T-helper 17 cell (primary cell): ENCODE measurements around the gene GSTM5. TPM values are rescaled to one million over a fixed set of nuclear protein-coding genes. Genes with fewer than 3 reads are reported as not detected.
"Not testable (repeated sequence)": the region's sequence is repeated elsewhere in the genome, so short reads cannot be mapped to it uniquely, and the experiment has no call there.

Experiments used
- ATAC-seq: fragments of 150-1000 bp; cut with Tn5 transposase; 2 replicates; pipeline ENCODE4 v1.10.0; 2021; ENCODE audit warnings: mild to moderate bottlenecking, moderate library complexity
- DNase-seq, 3 donors: peaks; one replicate each; pipeline versions ENCODE4 v3.0.0 to v3.0.0-alpha.2; 2020 to 2021
- H3K9me3 ChIP-seq: one replicate; pipeline ENCODE4 v1.7.0; 2013; ENCODE audit warnings: low read length, mild to moderate bottlenecking; ENCODE audit not compliant: control insufficient read depth, poor library complexity, severe bottlenecking
- H3K27ac Mint-ChIP-seq: one replicate; pipeline ENCODE4 v1.8.0; 2022; ENCODE audit warnings: mild to moderate bottlenecking, moderate library complexity, mixed read lengths
- H3K27me3 Mint-ChIP-seq: one replicate; pipeline ENCODE4 v1.8.0; 2022; ENCODE audit warnings: mixed read lengths
- H3K36me3 Mint-ChIP-seq: one replicate; pipeline ENCODE4 v1.8.0; 2022; ENCODE audit warnings: low read depth, mixed read lengths
- H3K4me1 Mint-ChIP-seq: one replicate; pipeline ENCODE4 v1.8.0; 2022; ENCODE audit warnings: mild to moderate bottlenecking, mixed read lengths
- H3K4me3 Mint-ChIP-seq: one replicate; pipeline ENCODE4 v1.8.0; 2022; ENCODE audit warnings: mild to moderate bottlenecking, moderate library complexity, mixed read lengths
- total RNA-seq, 4 donors: library from RNA in 2 of 4; stranded (reverse) in 2 of 4; gene quantifications; one replicate each; pipeline ENCODE4 v1.2.3 and lab custom pipeline; 2022 to 2026

The GSTM5 gene
- total RNA-seq, 2 donors from 2014 or later, result 0.60 TPM; not detected in 1

GRCh38 chr1:109750920-109751319 lies 38.9 kb downstream of the GSTM5 start:
- no peak overlapping the region for H3K4me3 Mint-ChIP-seq
- peaks cover 61% of the 10 kb centered on the region for H3K27me3 Mint-ChIP-seq
- peaks cover 7% of the 10 kb centered on the region for H3K36me3 Mint-ChIP-seq
- no peaks in the 10 kb centered on the region for H3K9me3 ChIP-seq
- ATAC-seq, result no peak
- no peak for DNase-seq
- H3K27ac Mint-ChIP-seq, result no peak overlapping the region
- no peaks in the 10 kb centered on the region for H3K4me1 Mint-ChIP-seq

- ATAC-seq, result no peak
- Mint-ChIP-seq H3K36me3 (peaks cover 7% of the 10 kb centered on the region), H3K4me3 (no peak overlapping the region), H3K27ac (no peak overlapping the region), H3K27me3 (peaks cover 58% of the 10 kb centered on the region), H3K4me1 (no peaks in the 10 kb centered on the region)
- no peak for DNase-seq
- no peaks in the 10 kb centered on the region for H3K9me3 ChIP-seq
Measured at GRCh38 chr1:109751531-109752260, 39.6 kb downstream of the GSTM5 start.

- no peak overlapping the region for H3K27ac Mint-ChIP-seq
- no peak for ATAC-seq
- H3K4me1 Mint-ChIP-seq, result peaks cover 2% of the 10 kb centered on the region
- H3K4me3 Mint-ChIP-seq, result no peak overlapping the region
- H3K36me3 Mint-ChIP-seq, result peaks cover 7% of the 10 kb centered on the region
- no peak for DNase-seq
- H3K9me3 ChIP-seq, result no peaks in the 10 kb centered on the region
- H3K27me3 Mint-ChIP-seq, result peaks cover 36% of the 10 kb centered on the region
Measured at GRCh38 chr1:109754738-109755137, 42.7 kb downstream of the GSTM5 start.

DNA sequence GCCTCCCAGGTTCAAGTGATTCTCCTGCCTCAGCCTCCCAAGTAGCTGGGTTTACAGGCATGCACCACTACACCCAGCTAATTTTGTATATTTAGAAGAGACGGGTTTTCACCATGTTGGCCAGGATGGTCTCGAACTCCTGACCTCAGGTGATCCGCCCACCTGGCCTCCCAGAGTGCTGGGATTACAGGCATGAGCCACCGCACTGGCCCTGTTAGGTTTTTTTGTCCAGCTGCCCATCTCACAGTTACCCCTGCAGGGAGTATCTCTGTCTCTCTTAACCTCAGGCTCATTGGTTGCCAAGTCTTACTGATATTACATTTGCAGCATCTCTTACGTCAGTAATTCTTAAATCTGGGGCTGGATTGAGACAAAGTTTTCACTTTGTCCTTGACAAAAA lies 44.3 kb downstream of the GSTM5 start:
- H3K4me3 Mint-ChIP-seq, ATAC-seq, H3K4me1 Mint-ChIP-seq, DNase-seq, H3K36me3 Mint-ChIP-seq, H3K9me3 ChIP-seq: not testable (repeated sequence)
- H3K27me3 Mint-ChIP-seq, result peaks cover 26% of the 10 kb centered on the region
- H3K27ac Mint-ChIP-seq, result peak overlapping the region; percentile 34

GRCh38 chr1:109756848-109757521 lies 44.9 kb downstream of the GSTM5 start:
- peaks cover 2% of the 10 kb centered on the region for H3K4me1 Mint-ChIP-seq
- H3K27me3 Mint-ChIP-seq, result peaks cover 19% of the 10 kb centered on the region
- no peak overlapping the region for H3K4me3 Mint-ChIP-seq
- no peaks in the 10 kb centered on the region for H3K9me3 ChIP-seq
- H3K36me3 Mint-ChIP-seq, result peaks cover 4% of the 10 kb centered on the region
- ATAC-seq (no peak), DNase-seq (no peak)
- no peak overlapping the region for H3K27ac Mint-ChIP-seq

DNA sequence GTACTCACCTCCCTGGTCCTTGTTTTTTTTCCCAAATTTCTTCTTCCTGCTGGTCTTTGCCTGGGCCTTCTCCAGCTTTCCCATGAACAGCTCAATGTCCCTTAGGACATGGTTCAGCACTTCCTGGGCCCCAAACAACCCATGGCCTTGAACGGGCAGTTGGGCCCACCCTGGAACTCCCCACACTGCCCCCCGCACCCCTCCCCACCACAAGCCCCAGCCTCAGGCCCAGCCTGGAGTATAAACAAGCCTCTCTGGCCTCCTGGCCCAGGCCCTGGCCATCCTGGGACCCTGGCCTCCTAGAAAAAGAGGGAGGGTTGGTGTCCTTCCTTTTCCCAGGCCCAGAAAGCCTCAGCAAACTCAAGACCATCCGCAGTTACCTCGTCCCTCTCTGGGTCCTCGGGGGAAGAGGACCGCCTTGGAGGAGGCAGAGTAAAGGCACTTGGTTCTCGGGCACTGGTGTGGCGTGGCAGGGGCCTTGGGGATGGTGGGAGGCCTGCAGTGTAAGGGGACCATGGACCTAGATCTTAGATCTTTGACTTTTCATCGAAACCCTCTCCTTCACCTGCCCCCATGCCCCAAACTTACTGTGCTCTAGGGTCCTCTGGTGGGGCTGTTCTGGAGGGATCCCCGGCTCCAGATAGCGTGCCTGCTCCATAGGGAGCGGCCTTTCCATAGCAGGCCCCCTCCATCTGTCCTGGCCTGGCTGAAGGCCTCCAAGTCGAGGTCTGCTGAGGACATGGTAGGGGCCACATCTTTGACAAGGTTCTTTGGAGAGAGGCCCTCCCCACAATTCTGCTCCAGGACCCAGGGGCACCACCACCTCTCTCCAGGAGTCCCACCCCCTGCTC lies 46.1 kb downstream of the GSTM5 start:
- Mint-ChIP-seq H3K27me3 (peaks cover 8% of the 10 kb centered on the region), H3K36me3 (peaks cover 2% of the 10 kb centered on the region), H3K4me1 (peaks cover 2% of the 10 kb centered on the region), H3K27ac (no peak overlapping the region), H3K4me3 (no peak overlapping the region)
- no peak for ATAC-seq
- DNase-seq, result peak in 1 of 3 donors; percentile 2
- H3K9me3 ChIP-seq, result no peaks in the 10 kb centered on the region

GRCh38 chr1:109759513-109760334 lies 47.7 kb downstream of the GSTM5 start:
- Mint-ChIP-seq H3K27me3 (peaks cover 6% of the 10 kb centered on the region), H3K4me3 (no peak overlapping the region), H3K27ac (no peak overlapping the region), H3K4me1 (peaks cover 2% of the 10 kb centered on the region), H3K36me3 (no peaks in the 10 kb centered on the region)
- peak in 1 of 3 donors; percentile 9 for DNase-seq
- no peaks in the 10 kb centered on the region for H3K9me3 ChIP-seq
- ATAC-seq, result no peak

DNA sequence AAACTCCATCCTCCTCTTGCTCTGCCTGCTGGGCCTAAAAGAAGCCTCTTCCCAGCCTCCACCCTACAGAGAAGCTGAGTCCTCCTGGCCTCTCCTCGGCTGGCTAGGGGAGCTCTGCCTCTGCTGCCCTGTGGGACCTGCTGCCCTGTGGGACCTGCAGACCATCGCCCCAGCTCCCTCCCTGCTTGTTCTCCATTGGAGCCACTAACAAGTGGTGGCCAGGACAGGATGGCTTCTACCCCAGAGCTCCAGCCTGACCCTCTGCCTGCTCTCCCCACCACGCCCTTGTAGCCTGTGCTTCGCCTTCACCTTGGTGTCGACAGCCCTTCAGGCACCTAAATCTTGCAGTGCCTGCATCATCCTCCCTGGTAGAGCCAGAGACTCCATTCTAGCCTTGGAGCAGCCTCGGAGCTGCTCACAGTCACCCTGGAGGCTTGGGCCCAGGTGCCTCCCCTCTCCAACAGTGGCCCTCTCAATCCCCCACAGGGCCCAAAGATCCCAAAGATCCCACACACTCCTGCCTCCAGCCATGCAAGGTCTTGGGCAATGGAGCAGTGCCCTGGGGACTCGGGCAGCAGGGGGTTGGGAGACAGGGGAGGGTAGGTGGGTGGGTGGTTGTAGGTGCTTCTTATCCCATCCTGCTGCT lies 48.7 kb downstream of the GSTM5 start:
- H3K4me3 Mint-ChIP-seq, result no peak overlapping the region
- peaks cover 2% of the 10 kb centered on the region for H3K4me1 Mint-ChIP-seq
- no peaks in the 10 kb centered on the region for H3K36me3 Mint-ChIP-seq
- no peaks in the 10 kb centered on the region for H3K9me3 ChIP-seq
- no peak for ATAC-seq
- DNase-seq, result no peak
- H3K27ac Mint-ChIP-seq, result peak overlapping the region; percentile 47
- H3K27me3 Mint-ChIP-seq, result peaks cover 6% of the 10 kb centered on the region

DNA sequence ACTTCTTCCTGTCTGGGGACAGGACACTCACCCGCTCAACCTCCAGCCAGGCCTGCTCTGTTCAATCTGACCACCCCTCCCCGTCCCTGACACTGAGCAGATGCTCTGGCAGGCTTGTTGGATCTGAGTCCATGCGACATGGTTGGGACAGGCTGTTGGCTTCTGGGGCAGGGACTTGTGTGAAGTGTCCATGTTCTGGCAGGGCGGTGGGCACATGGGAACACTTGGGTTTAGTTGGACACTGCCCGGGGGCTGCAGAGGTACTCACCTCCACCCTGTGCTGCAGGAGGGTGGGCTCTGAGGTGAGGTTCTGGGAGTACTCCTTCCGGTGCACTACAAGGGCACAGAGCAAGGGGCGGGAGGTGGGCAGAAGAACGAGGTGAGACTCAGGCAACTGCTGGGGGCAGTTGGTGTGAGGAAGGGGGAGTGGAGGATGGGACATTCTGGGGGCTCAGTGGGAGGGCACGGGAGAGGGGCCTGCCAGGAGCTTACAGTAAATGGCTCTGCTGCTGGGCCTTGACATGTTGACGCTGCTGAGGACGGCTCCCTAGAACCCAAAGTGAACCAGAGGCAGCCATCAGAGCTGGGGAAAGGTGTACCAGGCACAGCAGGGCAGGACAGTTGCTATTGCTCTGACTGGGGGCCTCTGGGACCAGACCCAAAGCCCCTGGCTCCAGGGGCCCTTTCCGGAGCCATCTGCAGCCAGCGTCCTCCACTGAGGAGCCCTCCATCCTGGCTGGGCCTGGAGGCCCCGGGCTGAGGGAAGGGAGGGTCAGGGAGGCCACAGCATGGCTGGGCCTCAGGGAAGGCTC lies 49.4 kb downstream of the GSTM5 start:
- no peak overlapping the region for H3K27ac Mint-ChIP-seq
- DNase-seq (peak in 1 of 3 donors; percentile 4), ATAC-seq (no peak)
- H3K36me3 Mint-ChIP-seq, result no peaks in the 10 kb centered on the region
- peaks cover 2% of the 10 kb centered on the region for H3K4me1 Mint-ChIP-seq
- peaks cover 6% of the 10 kb centered on the region for H3K27me3 Mint-ChIP-seq
- no peak overlapping the region for H3K4me3 Mint-ChIP-seq
- H3K9me3 ChIP-seq, result no peaks in the 10 kb centered on the region

DNA sequence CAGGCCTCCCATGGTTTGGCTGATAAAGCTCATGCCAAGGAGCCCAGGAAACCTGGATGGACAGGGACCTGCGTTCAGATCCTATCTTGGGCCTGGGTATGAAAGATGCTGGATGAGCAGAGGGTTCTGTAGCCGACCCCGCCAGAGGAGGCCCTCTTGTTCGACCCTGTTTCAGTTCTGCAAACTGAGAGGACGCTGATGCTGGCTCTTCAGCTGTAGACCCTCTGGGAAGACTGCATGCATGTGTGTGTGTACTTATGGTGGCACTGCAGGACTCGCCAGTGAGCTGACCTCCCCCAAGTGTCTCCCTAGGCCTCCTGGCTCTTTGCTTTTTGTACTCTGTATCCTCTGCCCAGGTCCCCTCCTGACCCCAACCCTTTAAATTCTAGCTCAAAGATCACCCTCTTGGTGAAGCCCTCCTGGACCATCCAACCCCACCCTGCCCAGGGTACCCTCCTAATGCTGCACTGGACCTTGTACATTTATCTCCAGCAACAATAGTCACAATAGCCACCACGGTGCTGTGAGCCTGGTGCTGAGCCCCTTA lies 50.1 kb downstream of the GSTM5 start:
- Mint-ChIP-seq H3K36me3 (no peaks in the 10 kb centered on the region), H3K27ac (no peak overlapping the region), H3K4me1 (peaks cover 2% of the 10 kb centered on the region), H3K27me3 (peaks cover 6% of the 10 kb centered on the region), H3K4me3 (no peak overlapping the region)
- no peaks in the 10 kb centered on the region for H3K9me3 ChIP-seq
- DNase-seq (no peak), ATAC-seq (no peak)

DNA sequence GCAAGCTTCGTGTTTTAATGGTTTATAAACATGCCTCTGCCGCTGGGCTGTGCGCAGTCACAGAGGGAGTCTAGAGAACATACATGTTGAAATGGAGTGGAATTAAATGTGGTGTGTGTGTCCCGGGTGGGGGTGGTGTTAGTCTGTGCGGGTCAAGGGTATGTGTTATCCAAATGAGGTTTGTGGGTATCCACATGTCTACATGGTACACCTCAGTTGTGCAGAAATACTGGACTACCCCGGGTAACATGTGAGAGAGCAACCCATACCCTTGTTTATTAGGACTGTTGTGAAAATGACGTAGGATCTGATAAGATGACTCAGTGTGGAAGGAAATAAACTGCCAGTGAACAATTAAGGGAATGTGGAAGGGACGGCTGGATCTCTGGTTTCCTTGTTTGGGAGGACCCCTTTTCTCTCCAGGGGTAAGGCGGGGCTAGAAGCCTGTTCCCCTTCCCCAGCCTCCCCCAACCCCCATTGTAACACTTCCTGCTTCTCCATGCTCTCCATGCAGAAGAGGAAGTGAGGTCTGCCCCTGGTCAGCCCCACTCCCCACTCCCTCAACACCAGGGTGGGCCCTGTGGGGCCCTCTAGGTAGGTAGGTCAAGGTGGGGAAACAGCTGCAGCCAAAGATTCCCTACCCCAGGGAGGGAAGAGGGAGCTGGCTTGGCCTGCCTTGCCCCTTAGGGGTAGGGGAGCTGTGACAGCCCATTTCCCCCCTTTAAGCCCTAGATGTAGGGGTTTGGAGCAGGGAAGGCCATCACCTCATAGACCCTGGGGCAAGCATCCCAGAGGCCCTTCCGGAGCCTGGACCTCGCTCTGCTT lies 51.0 kb downstream of the GSTM5 start:
- ATAC-seq, result no peak
- Mint-ChIP-seq H3K27me3 (peaks cover 6% of the 10 kb centered on the region), H3K4me1 (no peaks in the 10 kb centered on the region), H3K4me3 (no peak overlapping the region), H3K27ac (no peak overlapping the region), H3K36me3 (no peaks in the 10 kb centered on the region)
- DNase-seq, result peak in 1 of 3 donors; percentile 3
- H3K9me3 ChIP-seq, result no peaks in the 10 kb centered on the region
